Measurements from ENCODE around the gene CHKB.

The CHKB gene

GRCh38 chr22:50531962-50532674 is 50.5 kb downstream of the CHKB start:
- peak overlapping the region; percentile 79; the same call in 1 of the 2 replicates for H3K4me3 ChIP-seq (ENCODE audit: low read length)
- TF ChIP-seq ZNF274 (IDR thresholded peaks at IDR 0.05; ENCODE audit: low read depth, low read length), result no peak

DNA sequence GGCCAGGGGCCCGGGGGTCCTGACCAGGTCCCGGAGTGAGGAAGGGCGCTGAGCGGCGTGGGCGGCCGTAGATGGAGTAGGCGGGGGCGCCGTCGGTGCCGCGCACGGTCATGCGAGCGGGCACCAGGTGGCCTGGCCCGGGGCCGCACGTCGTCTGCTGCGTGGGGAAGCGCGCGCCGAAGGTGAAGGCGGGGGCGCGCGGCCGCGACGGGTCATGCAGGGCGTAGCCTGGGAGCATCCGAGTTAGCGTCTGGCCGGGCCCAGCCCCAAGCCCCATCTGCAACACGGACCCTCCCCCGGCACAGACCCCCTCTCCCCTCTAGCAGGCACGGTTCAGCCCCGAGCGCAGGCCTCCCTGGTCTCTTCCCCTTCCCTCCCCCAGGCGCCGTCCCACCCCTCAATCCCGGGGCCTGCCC is 51.1 kb downstream of the CHKB start:
- peak overlapping the region; percentile 79 for H3K4me3 ChIP-seq (ENCODE audit: low read length)
- TF ChIP-seq ZNF274 (IDR thresholded peaks at IDR 0.05; ENCODE audit: low read depth, low read length), result no peak

- peak overlapping the region; percentile 79 for H3K4me3 ChIP-seq (ENCODE audit: low read length)
- no peak for TF ChIP-seq ZNF274 (IDR thresholded peaks at IDR 0.05; ENCODE audit: low read depth, low read length)
Observed at GRCh38 chr22:50530877-50531545, 51.6 kb downstream of the CHKB start.

DNA sequence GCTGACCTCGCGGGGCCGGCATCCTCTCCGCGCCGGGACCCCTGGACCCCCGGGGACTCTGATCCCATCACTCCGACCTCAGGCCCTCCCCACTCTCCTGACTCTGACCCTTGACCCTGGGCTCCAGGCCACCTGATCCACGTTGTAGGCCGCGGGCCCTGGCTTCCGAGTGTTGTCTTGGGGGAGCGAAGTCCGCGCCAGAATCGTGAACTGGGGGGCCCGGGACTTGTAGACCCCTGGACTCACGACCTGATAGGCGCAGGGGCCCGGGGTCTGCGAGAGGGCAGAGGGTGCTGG is 52.1 kb downstream of the CHKB start:
- TF ChIP-seq ZNF274 (IDR thresholded peaks at IDR 0.05; ENCODE audit: low read depth, low read length), result no peak
- H3K4me3 ChIP-seq (ENCODE audit: low read length), result peak overlapping the region; percentile 79

GRCh38 chr22:50529897-50530579 is 52.6 kb downstream of the CHKB start, which contains the start of gene TYMP:
Gene TYMP (minus strand): TSS chr22:50530012. CDS start chr22:50529709, 303 bp downstream.
- no peak for TF ChIP-seq ZNF274 (IDR thresholded peaks at IDR 0.05; ENCODE audit: low read depth, low read length)
- peak within 1 kb of the TSS; percentile 79 for H3K4me3 ChIP-seq (ENCODE audit: low read length)

GRCh38 chr22:50529416-50529896 is 53.2 kb downstream of the CHKB start:
- H3K4me3 ChIP-seq (ENCODE audit: low read length), result peak overlapping the region; percentile 79; the same call in 1 of the 2 replicates
- no peak for TF ChIP-seq ZNF274 (IDR thresholded peaks at IDR 0.05; ENCODE audit: low read depth, low read length)
